ENCODE data around the gene SMIM28.
"Not testable (repeated sequence)": the region's sequence is repeated elsewhere in the genome, so short reads cannot be mapped to it uniquely, and the experiment has no call there.

Gene SMIM28

GRCh38 chr6:138377844-138378243 is at the start of gene SMIM28:
SMIM28 (plus strand) TSS chr6:138377905; CDS start chr6:138378073, 168 bp downstream.
- no peak for DNase-seq (ENCODE audit: low spot score)

GRCh38 chr6:138328210-138328609 is 49.5 kb upstream of the SMIM28 start:
- DNase-seq (ENCODE audit: low spot score) = no peak

GRCh38 chr6:138330763-138331162 is 46.9 kb upstream of the SMIM28 start:
- no peak for DNase-seq (ENCODE audit: low spot score)

GRCh38 chr6:138331444-138331843 is 46.3 kb upstream of the SMIM28 start:
- DNase-seq (ENCODE audit: low spot score) = no peak

GRCh38 chr6:138331984-138332383 is 45.7 kb upstream of the SMIM28 start:
- DNase-seq (ENCODE audit: low spot score) = no peak

- no peak for DNase-seq (ENCODE audit: low spot score)
Measured at GRCh38 chr6:138334000-138334399, 43.7 kb upstream of the SMIM28 start.

DNA sequence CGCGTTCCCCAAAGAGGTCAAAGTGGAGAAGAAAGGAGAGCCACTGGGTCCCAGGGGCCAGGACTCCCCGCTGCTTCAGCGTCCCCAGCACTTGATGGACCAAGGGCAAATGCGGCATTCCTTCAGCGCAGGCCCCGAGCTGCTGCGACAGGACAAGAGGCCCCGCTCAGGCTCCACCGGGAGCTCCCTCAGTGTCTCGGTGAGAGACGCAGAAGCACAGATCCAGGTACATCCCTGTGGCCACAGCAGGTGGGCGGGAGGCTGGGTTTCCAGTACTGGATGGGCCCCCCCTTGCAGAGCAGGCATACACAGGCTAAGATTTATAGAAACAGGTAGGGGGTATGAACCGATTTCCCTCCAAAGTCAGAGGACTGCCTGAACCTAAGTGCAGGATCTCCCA is 42.7 kb upstream of the SMIM28 start:
- DNase-seq (ENCODE audit: low spot score) = no peak

DNA sequence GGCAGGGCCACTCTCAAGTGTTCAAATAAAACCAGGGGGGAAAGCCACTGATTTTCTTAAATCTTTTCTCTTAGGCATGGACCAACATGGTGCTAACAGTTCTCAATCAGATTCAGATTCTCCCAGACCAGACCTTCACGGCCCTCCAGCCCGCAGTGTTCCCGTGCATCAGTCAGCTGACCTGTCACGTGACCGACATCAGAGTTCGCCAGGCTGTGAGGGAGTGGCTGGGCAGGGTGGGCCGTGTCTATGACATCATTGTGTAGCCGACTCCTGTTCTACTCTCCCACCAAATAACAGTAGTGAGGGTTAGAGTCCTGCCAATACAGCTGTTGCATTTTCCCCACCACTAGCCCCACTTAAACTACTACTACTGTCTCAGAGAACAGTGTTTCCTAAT is 41.5 kb upstream of the SMIM28 start:
- DNase-seq (ENCODE audit: low spot score) = no peak

GRCh38 chr6:138337076-138337475 is 40.6 kb upstream of the SMIM28 start:
- no peak for DNase-seq (ENCODE audit: low spot score)

- no peak for DNase-seq (ENCODE audit: low spot score)
Measured at GRCh38 chr6:138339024-138339423, 38.7 kb upstream of the SMIM28 start.

- no peak for DNase-seq (ENCODE audit: low spot score)
Measured at GRCh38 chr6:138341176-138341575, 36.5 kb upstream of the SMIM28 start.

DNA sequence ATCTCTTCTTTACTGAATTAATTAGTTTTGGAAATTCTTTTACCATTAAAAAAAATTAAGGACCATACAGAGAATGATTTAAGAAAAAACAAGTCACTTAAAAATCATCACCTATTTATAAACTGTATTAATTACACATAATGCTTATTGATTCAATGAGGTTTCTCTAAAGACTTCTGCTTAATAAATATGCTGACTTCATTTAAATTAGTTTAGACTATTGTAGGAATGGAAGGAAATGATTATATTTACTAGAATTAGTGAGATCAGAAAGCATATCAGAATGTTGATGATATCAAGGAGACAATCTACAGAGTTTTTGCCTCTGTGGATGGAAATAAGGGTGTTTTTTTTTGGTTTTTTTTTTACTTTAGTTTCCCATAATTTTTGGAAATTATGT is 34.6 kb upstream of the SMIM28 start:
- no peak for DNase-seq (ENCODE audit: low spot score)

DNA sequence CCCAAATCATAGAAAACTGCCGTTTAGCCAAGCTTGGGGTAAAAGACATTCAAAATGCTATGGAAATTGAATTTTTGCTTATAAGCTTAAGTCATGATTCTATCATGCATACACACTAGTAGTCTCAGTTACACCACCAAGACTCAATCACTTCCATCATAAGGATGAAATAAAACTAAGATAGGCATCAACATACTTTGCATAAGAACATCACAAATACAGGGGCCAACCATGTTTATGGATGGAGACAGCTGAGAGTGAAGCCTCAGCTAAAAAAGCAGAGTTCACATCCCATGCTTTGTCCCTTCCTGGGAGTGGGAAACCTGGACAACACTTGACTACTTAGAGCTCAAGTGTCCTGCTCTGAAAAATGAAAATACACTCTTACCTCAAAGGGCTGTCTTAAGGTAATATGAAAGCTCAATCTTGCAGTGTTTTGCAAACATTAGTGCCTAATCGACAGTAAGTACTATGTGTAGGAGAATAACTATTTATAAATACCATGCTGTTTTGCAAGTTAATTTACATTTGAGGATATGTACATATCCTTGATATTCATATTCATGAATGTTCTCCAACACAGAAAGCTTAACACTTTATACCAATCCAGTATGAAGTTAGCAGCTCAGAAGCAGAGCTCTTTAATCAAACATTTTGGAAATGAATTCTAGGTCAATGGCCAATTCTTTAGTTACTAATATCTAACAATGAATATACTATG is 32.0 kb upstream of the SMIM28 start:
- DNase-seq (ENCODE audit: low spot score) = no peak

DNA sequence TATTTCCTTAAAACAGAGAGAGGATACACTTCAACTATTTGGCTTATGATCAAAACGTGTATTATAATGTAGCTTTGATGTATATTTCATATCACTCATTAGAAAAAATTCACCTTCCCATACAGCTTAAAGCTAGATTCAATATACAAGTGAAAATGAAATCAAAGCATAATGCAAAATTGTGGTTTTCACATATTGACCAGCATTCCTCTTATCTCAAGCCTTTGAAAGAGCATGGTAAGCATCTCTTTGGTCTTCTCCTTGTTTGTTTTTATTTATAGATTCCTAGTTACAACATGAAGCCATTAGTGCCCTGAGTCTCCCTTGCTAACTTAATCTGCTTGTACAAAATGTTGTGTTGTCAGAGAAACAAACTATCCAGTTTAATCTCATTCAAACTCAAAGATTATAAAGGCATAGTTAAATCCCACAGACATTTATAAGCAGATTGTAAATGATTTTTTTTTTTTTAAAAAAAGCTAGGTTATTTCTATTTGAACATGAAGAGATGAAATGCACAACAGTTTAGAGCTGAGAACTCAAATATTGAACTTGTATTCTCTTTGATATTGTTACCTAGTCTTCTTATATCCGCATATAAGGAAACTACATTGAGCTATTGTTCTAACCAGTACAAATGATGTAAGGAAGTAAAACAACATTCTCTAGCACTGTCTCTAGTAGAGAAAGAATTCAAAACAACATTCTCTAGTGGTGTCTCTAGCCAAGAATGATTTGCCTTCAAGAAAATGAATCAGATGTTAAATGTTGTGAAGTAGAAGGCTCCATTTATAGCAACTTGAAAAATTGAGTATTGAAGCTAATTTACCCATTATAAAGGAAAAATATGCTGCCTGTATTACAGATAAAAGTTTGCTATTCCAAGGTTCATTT is 31.2 kb upstream of the SMIM28 start:
- peak; percentile 69 for DNase-seq (ENCODE audit: low spot score)

- DNase-seq (ENCODE audit: low spot score) = no peak
Measured at GRCh38 chr6:138347864-138348263, 29.8 kb upstream of the SMIM28 start.

DNA sequence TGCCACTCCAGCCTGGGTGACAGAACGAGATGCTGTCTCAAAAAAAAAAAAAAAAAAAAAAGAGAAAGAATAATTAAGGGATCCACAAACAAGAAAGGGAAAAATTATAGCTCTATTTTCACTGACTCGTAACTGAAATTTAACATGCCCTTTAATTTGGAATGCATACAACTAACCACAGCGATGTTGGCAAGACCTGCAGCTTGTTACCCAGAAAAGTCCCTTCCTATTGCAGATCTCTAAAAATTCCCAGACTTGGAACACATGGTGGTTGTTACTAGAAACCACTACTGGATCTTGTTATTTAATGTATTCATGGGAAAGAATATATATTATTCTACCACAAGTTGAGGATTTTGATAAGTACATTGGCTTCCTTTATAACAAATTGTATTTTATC is 27.8 kb upstream of the SMIM28 start:
- DNase-seq (ENCODE audit: low spot score) = peak; percentile 37

DNA sequence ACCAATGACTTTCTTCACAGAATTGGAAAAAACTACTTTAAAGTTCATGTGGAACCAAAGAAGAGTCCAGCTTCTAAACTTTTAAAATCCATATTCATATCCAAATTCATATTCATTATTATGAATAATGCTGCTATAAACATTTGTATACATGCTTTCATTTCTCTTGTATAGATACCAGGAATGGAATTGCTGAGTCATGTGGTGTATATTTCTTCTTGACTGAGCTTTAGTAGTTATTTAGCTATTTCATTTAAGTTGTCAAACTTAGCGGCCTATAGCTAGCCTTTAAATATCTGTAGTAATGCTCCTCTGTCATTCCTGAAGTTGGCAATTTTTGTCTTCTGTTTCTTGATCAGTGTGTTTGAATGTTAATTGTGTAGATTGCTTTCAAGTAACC is 19.8 kb upstream of the SMIM28 start:
- DNase-seq (ENCODE audit: low spot score) = no peak

DNA sequence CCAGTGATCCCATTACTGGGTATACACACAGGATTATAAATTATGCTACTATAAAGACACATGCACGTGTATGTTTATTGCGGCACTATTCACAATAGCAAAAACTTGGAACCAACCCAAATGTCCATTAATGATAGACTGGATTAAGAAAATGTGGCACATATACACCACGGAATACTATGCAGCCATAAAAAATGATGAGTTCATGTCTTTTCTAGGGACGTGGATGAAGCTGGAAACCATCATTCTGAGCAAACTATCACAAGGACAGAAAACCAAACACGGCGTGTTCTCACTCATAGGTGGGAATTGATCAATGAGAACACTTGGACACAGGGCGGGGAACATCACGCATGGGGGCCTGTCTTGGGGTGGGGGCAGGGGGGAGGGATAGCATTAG is 9.0 kb upstream of the SMIM28 start:
- DNase-seq (ENCODE audit: low spot score) = not testable (repeated sequence)

- no peak for DNase-seq (ENCODE audit: low spot score)
Measured at GRCh38 chr6:138370631-138371451, 6.9 kb upstream of the SMIM28 start.

DNA sequence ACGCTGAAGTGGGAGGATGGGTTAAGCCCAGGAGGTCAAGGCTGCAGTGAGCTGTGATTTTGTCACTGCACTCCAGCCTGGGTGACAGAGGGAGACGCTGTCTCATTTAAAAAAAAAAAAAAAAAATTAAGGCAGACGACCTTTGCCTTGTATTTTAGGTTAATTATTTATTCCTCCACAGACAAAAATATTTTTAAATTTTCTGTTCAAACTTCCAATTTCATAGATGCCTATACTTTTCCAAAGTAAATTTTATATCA is 6.3 kb upstream of the SMIM28 start:
- DNase-seq (ENCODE audit: low spot score) = no peak

DNA sequence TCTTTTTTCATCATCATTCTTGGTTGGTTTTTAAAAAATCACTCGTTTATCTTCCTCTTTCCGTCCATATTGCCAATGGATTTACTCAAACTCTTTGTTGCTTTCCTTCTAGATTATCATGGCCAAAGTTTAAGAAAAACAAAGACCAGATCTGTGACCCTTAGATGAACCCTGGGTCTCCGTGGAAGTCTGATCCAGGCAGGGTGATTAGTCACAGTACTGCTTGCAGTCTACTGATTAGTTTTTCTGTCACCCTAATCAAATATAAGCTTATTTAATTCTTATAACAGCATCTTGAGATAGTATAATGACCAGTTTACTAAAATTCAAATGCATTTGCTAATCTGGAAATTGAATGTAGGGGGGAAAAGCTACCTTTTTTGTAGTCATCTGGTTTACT is 6.0 kb upstream of the SMIM28 start:
- DNase-seq (ENCODE audit: low spot score) = no peak

GRCh38 chr6:138372711-138373463 is 4.8 kb upstream of the SMIM28 start:
- DNase-seq (ENCODE audit: low spot score) = peak; percentile 5
